Suppressor macrophage (primary cell): ENCODE measurements around the gene GATA1.
A peak's percentile ranks its signal among the peaks of the same experiment; 100 is the strongest.

Source experiments
- DNase-seq, 4 experiments: peaks; one replicate each; pipeline ENCODE4 v3.0.0-alpha.2; 2020 to 2022
- total RNA-seq, 17 experiments: gene quantifications; one replicate each; lab custom pipeline; 2026; ENCODE audit warnings: mixed read lengths in 6 of 17, inconsistent platforms in 3 of 17; lab: John Stamatoyannopoulos, UW

Gene GATA1
- 0 to 0.99 (median 0) reads per million in 17 experiments for total RNA-seq

- no peak for DNase-seq
Measured at GRCh38 chrX:48786341-48786800, at the start of gene GATA1. TSS of gene GATA1 (plus strand) at chrX:48786590. CDS start at chrX:48791110, 4,520 bp downstream.

- no peak for DNase-seq
Measured at GRCh38 chrX:48736878-48737212, 49.5 kb upstream of the GATA1 start.

GRCh38 chrX:48737213-48737938 lies 49.0 kb upstream of the GATA1 start:
- DNase-seq, result peak; percentile 93 to 97 (median 95)

GRCh38 chrX:48737940-48738339 lies 48.5 kb upstream of the GATA1 start:
- DNase-seq, result no peak

GRCh38 chrX:48741834-48742233 lies 44.6 kb upstream of the GATA1 start:
- DNase-seq, result no peak

GRCh38 chrX:48745222-48745621 lies 41.2 kb upstream of the GATA1 start:
- no peak for DNase-seq

GRCh38 chrX:48747415-48748016 lies 38.9 kb upstream of the GATA1 start:
- no peak for DNase-seq

GRCh38 chrX:48749182-48749581 lies 37.2 kb upstream of the GATA1 start:
- no peak for DNase-seq

- no peak for DNase-seq
Measured at GRCh38 chrX:48751343-48751742, 35.0 kb upstream of the GATA1 start.

GRCh38 chrX:48752498-48752897 lies 33.9 kb upstream of the GATA1 start:
- peak; percentile 22 to 62 (median 44) for DNase-seq

GRCh38 chrX:48753708-48754228 lies 32.6 kb upstream of the GATA1 start:
- DNase-seq, result peak in 2 of 4 experiments; percentile 4 to 11

GRCh38 chrX:48754238-48754637 lies 32.2 kb upstream of the GATA1 start:
- DNase-seq, result no peak

GRCh38 chrX:48761674-48762471 lies 24.5 kb upstream of the GATA1 start, which contains the start of gene GLOD5:
TSS of gene GLOD5 (plus strand) at chrX:48761747. CDS start at chrX:48761791, 44 bp downstream.
- peak in 1 of 4 experiments; percentile 7 for DNase-seq

GRCh38 chrX:48769230-48769629 lies 17.2 kb upstream of the GATA1 start:
- no peak for DNase-seq

- no peak for DNase-seq
Measured at GRCh38 chrX:48770296-48770695, 16.1 kb upstream of the GATA1 start.

GRCh38 chrX:48772602-48773001 lies 13.8 kb upstream of the GATA1 start:
- no peak for DNase-seq

- no peak for DNase-seq
Measured at GRCh38 chrX:48776818-48777439, 9.5 kb upstream of the GATA1 start.

GRCh38 chrX:48779399-48779798 lies 7.0 kb upstream of the GATA1 start:
- DNase-seq, result no peak

- no peak for DNase-seq
Measured at GRCh38 chrX:48781705-48782104, 4.7 kb upstream of the GATA1 start.

- DNase-seq, result no peak
Measured at GRCh38 chrX:48782216-48782615, 4.2 kb upstream of the GATA1 start.

- DNase-seq, result no peak
Measured at GRCh38 chrX:48782795-48783194, 3.6 kb upstream of the GATA1 start.

- DNase-seq, result no peak
Measured at GRCh38 chrX:48784726-48785125, 1.7 kb upstream of the GATA1 start.

- no peak for DNase-seq
Measured at GRCh38 chrX:48785186-48785539, 1.2 kb upstream of the GATA1 start.
